GM19328 (cell line): ENCODE data around the gene LDB3.

Experiments used
- ATAC-seq: cut with Tn5 transposase; IDR thresholded peaks from one replicate; pipeline ENCODE4 v1.9.1; 2021; ENCODE audit warnings: mild to moderate bottlenecking, moderate library complexity; ENCODE audit not compliant: unreplicated experiment

The LDB3 gene

DNA sequence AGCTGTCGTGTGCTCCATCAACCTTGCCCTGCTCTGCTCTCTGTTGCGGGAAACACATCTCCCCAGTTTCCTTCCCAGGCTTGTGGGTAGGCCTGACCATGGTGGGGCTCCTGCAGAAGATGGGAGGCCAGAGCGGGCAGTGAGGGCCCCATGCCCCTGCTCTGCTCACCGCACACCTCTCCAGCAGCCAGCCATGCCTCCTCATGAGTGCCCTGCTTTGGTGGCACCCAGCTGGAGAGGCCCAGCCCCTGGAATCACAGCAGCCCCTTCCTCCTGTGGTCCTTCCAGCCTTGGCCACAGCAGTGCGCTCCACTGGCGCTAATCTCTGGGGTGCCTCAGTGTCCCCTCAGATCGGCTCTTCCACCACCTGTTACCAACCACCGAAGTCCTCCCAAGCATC lies 18.2 kb upstream of the LDB3 start:
- ATAC-seq: no peak

DNA sequence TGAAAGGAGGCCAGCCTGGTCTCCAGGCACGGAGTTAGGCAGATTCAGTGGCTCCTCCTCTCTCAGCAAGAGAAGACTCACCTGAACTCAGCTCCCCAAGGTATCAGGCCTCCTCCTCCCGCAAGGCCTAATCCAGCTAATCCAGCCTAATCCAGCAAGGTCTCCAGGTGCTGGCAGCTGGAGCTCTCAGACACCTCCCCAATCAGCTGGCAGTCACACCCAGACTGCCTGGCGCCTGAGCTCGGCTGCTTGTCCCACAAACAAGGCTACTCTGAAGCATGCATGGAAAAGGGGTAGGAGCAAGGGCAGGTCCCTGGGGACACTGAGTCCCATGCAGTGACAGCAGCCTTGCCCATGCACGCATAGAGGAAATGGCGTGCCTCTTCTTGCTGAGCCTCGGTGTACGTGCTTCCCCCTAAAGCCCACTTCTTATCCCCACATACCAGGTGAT lies 17.3 kb upstream of the LDB3 start:
- no peak for ATAC-seq

DNA sequence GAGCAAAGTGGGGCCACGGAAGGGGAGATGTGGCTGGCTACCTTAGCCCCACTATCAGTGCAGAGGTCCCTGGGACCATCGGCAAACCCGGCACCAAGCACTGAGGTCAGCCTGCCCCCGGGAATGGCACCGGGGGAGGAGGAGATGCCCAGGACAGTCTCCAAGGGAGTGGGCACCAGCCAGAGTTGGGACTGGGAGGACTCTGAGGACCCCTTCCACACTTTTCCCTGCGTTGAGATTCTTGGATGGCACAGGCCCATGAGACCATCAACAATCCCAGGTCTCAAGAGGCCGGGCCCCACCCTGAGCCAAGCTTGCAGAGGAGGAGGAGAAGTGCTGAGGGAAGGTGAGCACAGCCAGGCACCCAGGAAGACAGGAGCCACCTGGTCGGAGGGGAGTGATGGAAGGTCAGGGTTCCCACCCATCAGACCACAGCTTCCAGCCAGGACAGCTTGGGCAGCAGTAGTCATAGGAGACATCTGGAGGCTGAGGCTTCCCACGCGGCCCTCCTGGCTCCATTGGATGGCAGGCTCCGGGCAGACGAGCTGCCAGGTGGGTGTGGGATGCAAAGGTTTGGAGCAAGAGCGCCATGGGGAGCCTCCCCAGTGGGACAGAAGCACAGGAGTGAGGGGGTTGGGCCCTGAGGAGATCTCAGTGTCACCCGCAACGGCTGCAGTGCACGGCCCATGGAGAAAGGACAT lies 16.5 kb upstream of the LDB3 start:
- no peak for ATAC-seq

DNA sequence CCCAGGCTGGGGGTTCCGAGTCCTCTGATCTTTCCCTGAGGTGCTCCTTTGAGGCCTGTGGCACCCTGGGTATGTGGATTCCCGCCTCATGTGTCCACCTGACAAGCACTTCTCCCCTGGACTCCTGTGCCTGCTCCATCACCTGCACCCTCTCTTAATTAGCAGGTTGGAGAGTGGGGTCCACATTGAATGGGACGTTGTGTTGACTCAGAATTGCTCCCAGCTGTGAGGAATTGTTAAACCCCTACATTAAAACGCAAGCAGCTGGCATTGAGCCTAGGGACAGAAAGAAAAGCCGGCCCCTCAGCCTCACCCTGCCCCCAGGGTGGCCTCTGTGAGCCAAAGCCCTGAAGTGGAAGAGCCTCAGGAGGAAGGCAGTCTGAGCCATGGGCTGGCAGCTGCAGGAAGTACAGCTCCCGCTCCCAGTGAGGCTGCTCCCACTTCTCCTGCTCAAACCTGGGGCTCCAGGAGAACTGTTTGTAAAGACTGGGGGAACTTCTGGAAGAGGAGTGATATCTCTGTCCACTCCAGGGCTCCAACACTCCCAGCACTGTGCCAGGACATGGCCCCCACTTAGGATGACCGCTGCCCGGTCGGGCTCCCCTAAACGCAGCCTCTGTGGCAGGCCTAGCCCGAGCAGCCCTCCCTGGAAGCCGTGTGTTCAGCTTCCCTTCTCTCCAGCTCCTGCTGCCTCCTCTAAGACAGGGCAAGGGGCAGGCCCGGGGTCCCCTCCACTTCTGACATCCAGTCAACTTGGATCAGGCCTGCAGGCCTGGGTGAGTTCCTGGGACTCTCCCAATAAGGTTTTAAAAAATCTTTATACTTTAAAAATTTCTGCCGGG lies 15.7 kb upstream of the LDB3 start:
- no peak for ATAC-seq

DNA sequence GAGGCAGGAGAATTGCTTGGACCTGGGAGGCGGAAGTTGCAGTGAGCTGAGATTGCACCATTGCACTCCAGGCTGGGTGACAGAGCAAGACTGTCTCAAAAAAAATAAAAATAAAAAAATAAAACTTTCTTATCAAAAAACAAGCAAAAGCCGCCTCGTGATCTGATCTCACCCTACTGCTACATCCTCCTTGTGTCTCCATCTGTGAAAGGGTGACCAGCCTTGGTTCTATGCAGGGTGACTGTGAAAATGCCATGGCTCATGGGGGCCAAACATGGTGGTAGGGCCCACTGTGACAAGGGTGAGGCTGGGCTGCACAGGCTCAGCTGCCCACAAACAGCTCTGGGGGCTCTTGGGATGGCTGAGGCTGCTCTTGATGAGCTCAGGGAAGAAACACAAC lies 14.9 kb upstream of the LDB3 start:
- no peak for ATAC-seq

DNA sequence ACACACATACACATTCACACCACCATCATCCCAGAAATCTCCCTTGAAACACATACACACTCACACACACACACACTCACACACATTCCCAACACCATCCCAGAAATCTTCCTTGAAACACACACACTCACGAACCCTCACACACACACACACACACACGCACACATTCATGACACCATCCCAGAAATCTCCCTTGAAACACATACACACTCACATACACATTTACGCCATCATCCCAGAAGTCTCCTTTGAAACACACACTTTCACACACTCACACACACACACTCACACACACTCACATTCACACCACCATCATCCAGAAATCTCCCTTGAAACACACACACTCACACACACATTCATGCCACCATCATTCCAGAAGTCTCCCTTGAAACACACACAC lies 14.3 kb upstream of the LDB3 start:
- no peak for ATAC-seq

DNA sequence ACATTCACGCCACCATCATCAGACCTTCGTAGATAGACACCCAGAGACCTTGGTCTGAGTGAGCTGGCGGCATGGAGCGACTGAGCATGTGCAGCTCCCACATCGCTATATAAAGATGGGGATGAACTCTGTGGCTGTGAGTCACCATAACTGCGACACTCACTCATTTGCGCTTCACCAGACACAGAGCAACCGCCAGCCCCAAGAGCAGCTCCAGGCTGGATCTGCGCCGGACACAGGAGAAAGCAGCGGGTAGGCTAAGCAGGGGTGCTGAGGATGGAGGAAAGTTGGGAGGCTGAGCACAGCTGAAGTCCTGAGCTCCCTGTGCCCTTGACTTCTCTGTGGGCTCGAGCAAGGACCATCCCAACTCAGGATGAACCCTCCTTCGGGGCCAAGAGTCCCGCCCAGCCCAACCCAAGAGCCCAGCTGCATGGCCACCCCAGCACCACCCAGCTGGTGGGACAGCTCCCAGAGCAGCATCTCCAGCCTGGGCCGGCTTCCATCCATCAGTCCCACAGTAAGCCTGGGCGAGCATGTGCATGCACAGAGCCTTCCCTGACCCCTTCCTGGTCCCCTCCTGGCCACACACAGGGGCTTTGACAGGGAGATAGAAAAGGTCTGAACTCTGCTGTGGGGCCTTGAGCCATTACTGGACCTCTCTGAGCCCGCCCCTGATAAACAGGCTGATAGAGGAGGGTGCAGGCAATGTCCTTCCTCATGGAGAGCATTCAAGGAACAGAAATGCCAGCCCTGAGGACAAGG lies 13.7 kb upstream of the LDB3 start, which contains the start of gene OPN4:
TSS of gene OPN4 (plus strand) at position 137 of the 762 bp plus-strand sequence. CDS start at position 374, 237 bp downstream.
- no peak for ATAC-seq

DNA sequence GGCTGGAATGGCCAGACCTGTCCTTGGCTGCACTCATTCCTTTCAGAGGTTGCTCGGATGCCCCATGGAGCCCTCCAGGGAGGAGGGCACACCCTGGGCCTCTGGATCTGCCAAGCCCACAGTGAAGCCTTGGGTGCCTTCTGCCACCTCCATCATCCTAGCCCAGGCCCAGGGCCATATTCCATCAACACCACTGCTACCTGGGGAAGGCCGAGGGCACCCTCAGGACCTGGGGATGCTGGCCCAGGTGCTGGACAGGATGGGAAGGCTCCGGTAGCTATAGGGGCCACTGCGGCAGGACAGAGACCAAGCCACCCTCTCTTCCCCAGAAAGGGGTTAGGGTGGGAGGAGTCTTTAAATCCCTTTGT lies 13.2 kb upstream of the LDB3 start:
- no peak for ATAC-seq

DNA sequence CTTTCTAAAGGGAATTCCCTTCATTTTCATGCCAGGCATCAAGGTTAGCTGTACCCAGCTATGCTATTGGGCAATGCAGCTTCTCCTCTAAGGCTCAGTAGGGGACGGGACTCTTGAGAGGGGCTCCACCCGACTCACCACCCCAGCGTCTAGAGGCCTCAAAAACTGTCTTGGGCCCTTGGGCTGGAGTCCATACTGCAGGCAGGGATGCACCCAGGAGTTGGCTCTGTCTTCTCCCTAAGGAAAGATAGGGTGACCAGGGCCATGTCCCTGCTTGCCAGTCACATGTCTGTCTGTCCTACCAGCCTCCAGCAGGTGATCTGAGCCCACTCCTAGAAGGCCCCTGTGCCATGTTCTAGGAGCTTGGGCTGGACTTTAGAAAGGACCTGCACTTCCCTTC lies 12.7 kb upstream of the LDB3 start:
- ATAC-seq: no peak

DNA sequence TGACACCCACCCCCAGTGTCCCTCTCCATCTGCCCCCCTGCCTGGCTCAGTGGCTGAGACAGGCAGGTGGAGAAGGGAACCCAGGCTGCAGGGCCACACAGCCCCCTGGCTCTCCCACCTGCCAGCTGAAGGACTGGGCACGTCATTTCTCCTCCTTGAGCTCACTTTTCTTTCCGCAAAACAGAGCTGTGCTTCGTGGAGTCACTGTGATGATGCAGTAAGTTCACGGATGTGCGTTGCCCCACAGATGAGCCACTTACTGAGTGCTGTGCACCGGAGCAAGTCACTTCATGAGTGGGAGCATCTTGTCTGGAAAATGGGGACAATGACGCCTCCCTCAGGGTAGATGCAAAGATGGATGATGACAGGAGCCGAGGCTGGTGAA lies 11.3 kb upstream of the LDB3 start:
- no peak for ATAC-seq

DNA sequence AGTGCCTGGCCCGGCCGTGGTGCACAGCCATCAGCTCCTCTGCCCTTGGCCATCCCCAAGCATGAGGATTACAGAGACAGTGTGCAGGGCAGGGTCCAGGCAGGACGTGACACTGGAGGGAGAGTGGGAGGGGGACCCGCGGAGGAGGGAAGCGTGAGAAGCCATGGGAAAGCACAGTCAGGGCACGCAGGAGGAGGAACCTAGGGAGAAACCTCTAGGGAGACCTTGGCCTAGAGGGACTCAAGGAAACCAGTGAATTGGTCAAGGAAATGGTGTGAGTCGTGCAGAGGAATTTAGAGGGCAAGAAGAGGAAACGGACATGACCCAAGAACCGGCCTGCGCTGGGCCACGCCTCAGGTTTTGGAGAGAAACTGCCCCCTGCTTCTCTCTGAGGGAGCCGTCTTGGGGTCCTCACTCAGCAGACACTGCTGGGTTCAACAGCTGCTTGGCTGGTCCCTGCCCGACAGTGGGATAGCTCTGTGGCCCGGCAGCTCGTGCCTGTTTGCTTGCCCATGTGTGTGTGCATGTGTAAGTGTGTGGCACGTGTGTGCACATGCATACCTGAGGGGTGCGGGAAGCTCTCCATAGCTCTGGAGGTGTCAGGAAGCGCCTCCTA lies 10.8 kb upstream of the LDB3 start:
- ATAC-seq: no peak

DNA sequence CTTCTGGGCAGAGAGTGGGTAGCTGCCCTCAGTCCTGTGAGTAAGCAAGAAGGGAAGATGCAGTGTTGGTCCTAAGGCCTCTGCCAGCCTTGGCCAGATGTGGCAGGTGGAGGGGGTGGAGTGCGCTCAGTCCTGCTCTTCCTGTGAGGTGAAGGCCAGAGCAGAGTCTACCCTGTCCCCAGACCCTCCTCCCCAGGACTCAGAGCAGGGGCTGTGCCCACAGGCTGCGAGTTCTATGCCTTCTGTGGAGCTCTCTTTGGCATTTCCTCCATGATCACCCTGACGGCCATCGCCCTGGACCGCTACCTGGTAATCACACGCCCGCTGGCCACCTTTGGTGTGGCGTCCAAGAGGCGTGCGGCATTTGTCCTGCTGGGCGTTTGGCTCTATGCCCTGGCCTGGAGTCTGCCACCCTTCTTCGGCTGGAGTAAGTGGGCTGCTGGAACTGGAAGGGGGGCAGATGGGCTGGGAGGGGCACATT lies 10.0 kb upstream of the LDB3 start:
- ATAC-seq: no peak

DNA sequence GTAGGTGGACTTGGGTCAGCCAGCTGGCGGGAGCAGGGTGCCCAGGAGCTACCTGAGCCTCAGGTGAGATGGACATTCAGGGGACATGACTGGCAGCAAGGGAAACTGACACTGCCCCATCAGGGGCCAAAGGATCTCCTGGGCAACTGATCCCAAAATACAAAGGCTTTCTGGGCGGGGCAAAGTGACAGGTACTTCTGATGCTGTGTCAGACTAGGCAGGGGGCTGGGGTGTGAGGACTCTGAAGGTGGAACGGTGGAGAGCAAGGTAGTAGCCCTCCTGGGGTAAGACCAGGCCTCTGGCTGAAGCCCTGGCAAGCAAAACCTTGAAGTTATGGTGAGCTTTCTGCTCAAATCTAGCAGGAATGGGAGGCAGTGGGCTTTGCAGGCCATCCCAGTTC lies 9.6 kb upstream of the LDB3 start:
- no peak for ATAC-seq

DNA sequence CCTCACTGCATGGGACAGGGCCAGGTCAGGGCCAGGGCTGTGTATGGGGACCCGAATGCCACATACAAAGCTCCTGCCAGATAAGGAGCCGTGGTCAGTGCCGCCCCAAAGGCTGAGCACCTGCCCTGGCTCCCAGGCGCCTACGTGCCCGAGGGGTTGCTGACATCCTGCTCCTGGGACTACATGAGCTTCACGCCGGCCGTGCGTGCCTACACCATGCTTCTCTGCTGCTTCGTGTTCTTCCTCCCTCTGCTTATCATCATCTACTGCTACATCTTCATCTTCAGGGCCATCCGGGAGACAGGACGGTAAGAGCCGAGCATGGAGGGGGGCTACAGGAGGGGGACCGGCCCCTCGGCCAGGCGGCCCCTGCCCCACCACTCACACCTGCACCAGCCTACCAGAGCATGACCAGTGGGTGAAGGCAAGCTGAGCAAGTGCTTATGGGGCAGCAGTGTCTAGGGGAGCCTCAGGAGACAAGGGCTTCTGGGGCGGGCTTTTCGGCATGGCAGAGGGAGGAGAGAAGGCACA lies 9.1 kb upstream of the LDB3 start:
- no peak for ATAC-seq

DNA sequence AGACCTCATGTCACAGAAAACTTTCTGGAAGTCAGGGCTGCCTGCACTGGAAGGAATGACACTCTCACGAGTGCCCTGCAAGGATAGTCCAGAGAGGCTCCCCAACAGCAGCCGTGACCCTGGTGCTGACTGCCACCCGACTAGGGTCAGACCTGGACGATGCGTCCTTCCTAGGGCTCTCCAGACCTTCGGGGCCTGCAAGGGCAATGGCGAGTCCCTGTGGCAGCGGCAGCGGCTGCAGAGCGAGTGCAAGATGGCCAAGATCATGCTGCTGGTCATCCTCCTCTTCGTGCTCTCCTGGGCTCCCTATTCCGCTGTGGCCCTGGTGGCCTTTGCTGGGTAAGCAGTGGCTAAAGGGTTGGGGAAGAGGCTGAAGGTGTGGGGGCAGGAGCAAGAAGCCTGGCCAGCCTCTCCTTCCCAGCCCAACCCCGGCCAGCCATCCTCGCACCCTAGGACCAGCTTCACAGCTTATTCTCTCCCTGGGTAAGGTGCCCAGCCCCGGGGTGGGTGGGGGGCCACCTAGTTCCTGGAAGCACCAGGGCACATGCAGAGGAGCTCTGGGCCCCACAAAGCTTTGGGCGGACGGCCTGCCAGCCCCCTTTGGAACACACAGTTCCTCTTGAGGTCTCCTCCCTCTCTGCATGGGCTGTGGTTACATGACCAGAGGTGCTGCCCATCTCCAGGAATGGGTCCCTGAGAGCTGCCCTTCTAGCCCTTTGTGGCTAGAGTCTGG lies 8.4 kb upstream of the LDB3 start:
- no peak for ATAC-seq

DNA sequence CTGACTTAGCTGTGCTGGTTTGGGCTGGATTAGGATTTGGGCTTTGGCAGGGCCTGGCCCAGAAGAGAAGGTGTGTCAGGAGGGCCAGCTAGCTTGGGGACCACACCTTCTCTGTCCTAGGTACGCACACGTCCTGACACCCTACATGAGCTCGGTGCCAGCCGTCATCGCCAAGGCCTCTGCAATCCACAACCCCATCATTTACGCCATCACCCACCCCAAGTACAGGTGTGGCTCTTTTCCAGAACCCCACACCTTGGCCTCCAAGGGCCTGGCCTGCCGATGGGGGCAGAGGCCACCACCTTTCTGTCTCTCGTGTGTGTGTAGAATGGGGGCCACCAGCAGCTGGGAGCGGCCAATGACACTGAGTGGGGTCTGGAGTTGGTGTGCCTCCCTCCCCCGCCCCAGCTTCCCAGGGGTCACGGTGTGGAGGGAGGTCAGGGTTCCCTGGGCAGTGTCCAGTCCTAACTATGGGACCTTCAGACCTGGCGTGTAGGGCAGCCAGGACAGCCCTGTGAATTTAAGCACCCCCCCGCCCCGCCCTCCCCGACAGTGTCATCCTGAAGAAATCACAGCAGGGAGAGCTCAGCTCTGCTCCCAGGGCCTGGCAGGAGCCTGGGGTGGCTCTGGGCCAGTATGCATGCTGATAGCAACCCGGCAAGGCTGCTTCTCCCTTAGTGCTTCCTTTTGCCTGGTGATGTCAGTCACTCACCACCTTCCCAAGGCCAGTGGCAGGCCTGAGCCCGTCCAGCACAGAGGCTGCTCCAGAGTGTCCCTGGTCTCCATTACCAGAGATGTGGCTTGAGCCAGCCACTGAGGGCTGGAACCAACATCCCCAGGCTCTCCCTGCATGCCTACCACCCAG lies 6.9 kb upstream of the LDB3 start:
- no peak for ATAC-seq

DNA sequence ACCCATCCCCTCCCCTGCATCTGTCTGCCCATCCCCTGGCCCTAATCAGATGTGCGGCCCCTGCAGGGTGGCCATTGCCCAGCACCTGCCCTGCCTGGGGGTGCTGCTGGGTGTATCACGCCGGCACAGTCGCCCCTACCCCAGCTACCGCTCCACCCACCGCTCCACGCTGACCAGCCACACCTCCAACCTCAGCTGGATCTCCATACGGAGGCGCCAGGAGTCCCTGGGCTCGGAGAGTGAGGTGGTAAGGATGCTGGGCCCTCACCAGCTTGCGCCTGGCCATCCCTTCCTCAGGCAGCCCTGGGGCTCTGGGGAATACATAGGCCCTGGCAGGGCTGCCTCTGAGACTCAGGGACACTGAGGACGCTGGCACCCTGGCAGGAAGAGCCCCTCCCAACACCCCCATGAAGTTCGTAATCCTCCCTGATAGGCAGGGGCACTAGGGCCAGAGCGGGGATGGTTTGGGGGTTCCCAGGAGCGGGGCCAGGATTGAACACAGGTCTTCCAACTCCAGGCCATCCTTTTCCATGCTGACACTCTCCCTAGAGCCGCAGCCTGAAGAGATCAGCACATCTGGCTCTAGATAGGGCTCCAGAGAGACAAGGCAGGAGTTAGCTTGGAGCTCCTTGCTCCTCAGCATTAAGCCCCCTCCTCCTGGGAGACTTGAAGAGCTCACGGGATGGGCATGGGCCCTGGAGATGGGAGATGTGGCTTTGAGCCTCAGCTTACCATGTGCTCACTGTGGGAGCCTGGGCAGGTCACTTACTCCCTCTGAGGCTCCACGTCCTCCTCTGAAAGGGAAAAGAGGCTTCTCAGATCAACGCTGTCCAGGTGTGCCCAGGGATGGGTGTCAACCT lies 5.9 kb upstream of the LDB3 start:
- ATAC-seq: no peak

DNA sequence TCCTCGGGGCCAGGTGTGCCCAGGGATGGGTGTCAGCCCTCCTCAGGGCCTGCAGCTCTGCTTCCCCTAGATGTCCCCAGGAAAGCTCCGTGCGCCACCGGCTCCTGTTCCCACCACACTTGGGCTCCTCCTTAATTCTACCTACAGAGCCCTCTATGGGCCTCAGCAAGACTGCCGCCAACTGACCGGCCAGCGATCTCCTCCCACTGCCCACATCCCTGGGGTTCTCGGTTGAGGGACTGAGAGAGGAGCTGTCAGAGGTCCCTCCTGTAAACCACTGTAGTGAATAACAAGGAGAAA lies 5.3 kb upstream of the LDB3 start:
- ATAC-seq: no peak
